HEK293 (cell line): ENCODE results near the gene HMSD.

Experiments used
- CTCF ChIA-PET: fragments of 350-600 bp; formaldehyde crosslinking; extraction: SDS; loops from one replicate; lab custom pipeline; 2021; ENCODE audit warnings: antibody characterized with exemption; lab: Yijun Ruan, JAX
- POLR2A ChIA-PET: fragments of 300-600 bp; formaldehyde crosslinking; extraction: SDS; loops from one replicate; lab custom pipeline; 2020; ENCODE audit warnings: antibody characterized with exemption, inconsistent platforms; lab: Yijun Ruan, JAX
- H3K27ac ChIP-seq: fragments of 200-500 bp; sonication (Bioruptor generic); 2 replicates; pipeline ENCODE4 v1.5.1; 2014; ENCODE audit warnings: low read depth, low read length, control low read depth, inconsistent platforms; ENCODE audit errors: extremely low read depth
- H3K36me3 ChIP-seq, 2 experiments: fragments of 200-500 bp in 1 of 2; sonication (Bioruptor generic) in 1 of 2; 1 replicate in 1 of 2; 2 replicates in 1 of 2; pipeline ENCODE4 v1.5.1; 2014 to 2017; ENCODE audit warnings: inconsistent platforms in 2 of 2, low read length in 2 of 2; ENCODE audit not compliant: control insufficient read depth in 2 of 2, insufficient read depth in 1 of 2
- H3K4me1 ChIP-seq: fragments of 200-500 bp; sonication (Bioruptor generic); 2 replicates; pipeline ENCODE4 v1.5.1; 2014; ENCODE audit warnings: mild to moderate bottlenecking, low read length, inconsistent platforms; ENCODE audit not compliant: control insufficient read depth, insufficient read depth
- H3K4me3 ChIP-seq: 2 replicates; pipeline ENCODE4 v1.5.1; 2011; ENCODE audit warnings: low read depth, mild to moderate bottlenecking, control low read depth, low read length, moderate library complexity
- H3K9me3 ChIP-seq: fragments of 200-500 bp; sonication (Bioruptor generic); 2 replicates; pipeline ENCODE4 v1.5.1; 2014; ENCODE audit warnings: low read depth, low read length, inconsistent platforms; ENCODE audit not compliant: control insufficient read depth, insufficient read depth
- BCL11A ChIP-seq: fragments of 450-650 bp; formaldehyde crosslinking; IDR thresholded peaks from 2 replicates; pipeline ENCODE4 v1.5.1; 2016; ENCODE audit warnings: low read depth, missing biosample characterization, missing genetic modification characterization
- BCL6B ChIP-seq: fragments of 450-650 bp; formaldehyde crosslinking; IDR thresholded peaks from 2 replicates; pipeline ENCODE4 v1.5.1; 2017; ENCODE audit warnings: missing biosample characterization, missing genetic modification characterization
- HOXA7 ChIP-seq: sonication (generic); formaldehyde crosslinking; IDR thresholded peaks from 2 replicates; pipeline ENCODE4 v1.8.1; 2022; ENCODE audit warnings: missing genetic modification reagents, borderline replicate concordance
- PRDM1 ChIP-seq: fragments of 450-650 bp; formaldehyde crosslinking; IDR thresholded peaks from 2 replicates; pipeline ENCODE4; 2016; ENCODE audit warnings: missing biosample characterization, missing genetic modification characterization
- TRIM28 ChIP-seq: IDR thresholded peaks from 2 replicates; pipeline ENCODE4 v1.6.1; 2011; ENCODE audit warnings: low read length, control low read depth, borderline replicate concordance
- ZBTB7A ChIP-seq: fragments of 450-650 bp; formaldehyde crosslinking; IDR thresholded peaks from 2 replicates; pipeline ENCODE4 v1.5.1; 2016; ENCODE audit warnings: low read depth, missing biosample characterization, missing genetic modification characterization
- ZNF146 ChIP-seq: fragments of 450-650 bp; formaldehyde crosslinking; IDR thresholded peaks from 2 replicates; pipeline ENCODE4 v1.5.1; 2016; ENCODE audit warnings: missing biosample characterization, missing genetic modification characterization
- ZNF148 ChIP-seq: fragments of 450-650 bp; formaldehyde crosslinking; IDR thresholded peaks from 2 replicates; pipeline ENCODE4 v1.5.0; 2017; ENCODE audit warnings: missing biosample characterization, missing genetic modification characterization, borderline replicate concordance
- ZNF175 ChIP-seq: fragments of 450-650 bp; formaldehyde crosslinking; IDR thresholded peaks from 2 replicates; pipeline ENCODE4 v1.5.1; 2016; ENCODE audit warnings: missing biosample characterization, missing genetic modification characterization
- ZNF184 ChIP-seq: fragments of 450-650 bp; IDR thresholded peaks from 2 replicates; pipeline ENCODE4 v1.5.1; 2018; ENCODE audit warnings: missing biosample characterization, mild to moderate bottlenecking, missing genetic modification characterization
- ZNF221 ChIP-seq: fragments of 450-650 bp; formaldehyde crosslinking; IDR thresholded peaks from 2 replicates; pipeline ENCODE4 v1.5.1; 2017; ENCODE audit warnings: missing biosample characterization, missing genetic modification characterization, borderline replicate concordance
- ZNF24 ChIP-seq: fragments of 450-650 bp; formaldehyde crosslinking; IDR thresholded peaks from 2 replicates; pipeline ENCODE4 v1.5.1; 2016; ENCODE audit warnings: missing biosample characterization, missing genetic modification characterization
- ZNF274 ChIP-seq, 2 experiments: fragments of 200-500 bp in 1 of 2; fragments of 450-650 bp in 1 of 2; sonication (Bioruptor generic) in 1 of 2; formaldehyde crosslinking in 1 of 2; IDR thresholded peaks; 2 replicates each; pipeline versions ENCODE4 v1.5.1 to v1.6.1; 2014 to 2016; ENCODE audit warnings: borderline replicate concordance in 1 of 2, inconsistent platforms in 1 of 2, low read length in 1 of 2, missing biosample characterization in 1 of 2, missing genetic modification characterization in 1 of 2
- ZNF292 ChIP-seq: fragments of 450-650 bp; formaldehyde crosslinking; IDR thresholded peaks from 2 replicates; pipeline ENCODE4 v1.5.1; 2016; ENCODE audit warnings: low read depth, missing biosample characterization, missing genetic modification characterization, borderline replicate concordance
- ZNF341 ChIP-seq: fragments of 450-650 bp; formaldehyde crosslinking; IDR thresholded peaks from 2 replicates; pipeline ENCODE4; 2016; ENCODE audit warnings: low read depth, missing biosample characterization, missing genetic modification characterization
- ZNF366 ChIP-seq: fragments of 450-650 bp; formaldehyde crosslinking; conservative IDR thresholded peaks from 2 replicates; pipeline ENCODE4 v1.5.1; 2016; ENCODE audit warnings: missing biosample characterization, missing genetic modification characterization
- ZNF398 ChIP-seq: fragments of 450-650 bp; formaldehyde crosslinking; IDR thresholded peaks from 2 replicates; pipeline ENCODE4 v1.5.1; 2017; ENCODE audit warnings: missing biosample characterization, missing genetic modification characterization
- ZNF544 ChIP-seq: fragments of 450-650 bp; formaldehyde crosslinking; IDR thresholded peaks from 2 replicates; pipeline ENCODE4 v1.5.0; 2017; ENCODE audit warnings: missing biosample characterization, missing genetic modification characterization
- ZNF580 ChIP-seq: fragments of 450-650 bp; formaldehyde crosslinking; IDR thresholded peaks from 2 replicates; pipeline ENCODE4 v1.5.1; 2016; ENCODE audit warnings: missing biosample characterization, missing genetic modification characterization
- ZNF639 ChIP-seq: fragments of 450-650 bp; formaldehyde crosslinking; IDR thresholded peaks from 2 replicates; pipeline ENCODE4 v1.5.1; 2016; ENCODE audit warnings: missing biosample characterization, missing genetic modification characterization
- ZNF660 ChIP-seq: fragments of 450-650 bp; IDR thresholded peaks from 2 replicates; pipeline ENCODE4 v1.5.1; 2018; ENCODE audit warnings: missing biosample characterization, mild to moderate bottlenecking, missing genetic modification characterization
- ZNF677 ChIP-seq: fragments of 450-650 bp; IDR thresholded peaks from 2 replicates; pipeline ENCODE4 v1.5.0; 2018; ENCODE audit warnings: missing biosample characterization, mild to moderate bottlenecking, missing genetic modification characterization, moderate library complexity
- ZNF707 ChIP-seq: fragments of 450-650 bp; formaldehyde crosslinking; IDR thresholded peaks from 2 replicates; pipeline ENCODE4 v1.5.1; 2016; ENCODE audit warnings: missing biosample characterization, missing genetic modification characterization
- ZNF768 ChIP-seq: fragments of 450-650 bp; formaldehyde crosslinking; IDR thresholded peaks from 2 replicates; pipeline ENCODE4 v1.5.1; 2018; ENCODE audit warnings: missing biosample characterization, mild to moderate bottlenecking, missing genetic modification characterization

Gene HMSD

GRCh38 chr18:63970809-63971205 is 21.7 kb downstream of the HMSD start:
- H3K36me3 ChIP-seq: no peaks in the 10 kb centered on the region; a peak in 1 of 3 replicates
- POLR2A ChIA-PET: interaction anchor here (0.6 to 1.1 kb wide), 9 partner anchors 9 to 549 kb away, joined by 3 to 8 read pairs (median 4); partner anchors contain the start of gene VPS4B
- CTCF ChIA-PET: interaction anchor here (0.7 kb wide), 2 partner anchors 13 to 24 kb away, joined by 3 to 4 read pairs; no protein-coding TSS in a partner anchor

GRCh38 chr18:63971320-63972001 is 22.4 kb downstream of the HMSD start:
- POLR2A ChIA-PET: no interaction called here
- TF ChIP-seq ZNF146 (tag by site-specific recombination) (no peak), ZNF24 (tag by site-specific recombination) (no peak), ZNF639 (tag by site-specific recombination) (no peak), ZNF677 (tag by site-specific recombination) (no peak), BCL11A (tag by site-specific recombination) (no peak), TRIM28 (no peak), ZNF544 (no peak), HOXA7 (no peak)
- Histone ChIP-seq H3K27ac (peak overlapping the region; percentile 94), H3K4me1 (peaks cover 9% of the 10 kb centered on the region; the same call in 1 of the 2 replicates), H3K4me3 (peak overlapping the region; percentile 76), H3K9me3 (no peaks in the 10 kb centered on the region), H3K36me3 (no peaks in the 10 kb centered on the region; a peak in 1 of 3 replicates)
- CTCF ChIA-PET: no interaction called here

More at GRCh38 chr18:63970809-63971205, 21.7 kb downstream of the HMSD start:
- Histone ChIP-seq H3K4me3 (peak overlapping the region; percentile 76), H3K27ac (peak overlapping the region; percentile 94), H3K4me1 (peaks cover 9% of the 10 kb centered on the region; the same call in 1 of the 2 replicates), H3K9me3 (no peaks in the 10 kb centered on the region)
- 0 out of 2 replicates have a peak, but pooled peaks have one; percentile 2 for TF ChIP-seq ZNF398 (tag by site-specific recombination)
- TF ChIP-seq ZNF184: no peak
- TF ChIP-seq ZNF341: peak; percentile 57
- peak; percentile 52; the same call in 1 of the 2 replicates for TF ChIP-seq ZBTB7A (tag by site-specific recombination)

GRCh38 chr18:63972002-63972376 is 22.9 kb downstream of the HMSD start:
- peaks cover 9% of the 10 kb centered on the region; the same call in 1 of the 2 replicates for H3K4me1 ChIP-seq
- POLR2A ChIA-PET: no interaction called here
- TF ChIP-seq ZNF366 (tag by site-specific recombination) (no peak), ZNF292 (tag by site-specific recombination) (no peak), ZNF580 (tag by site-specific recombination) (no peak), ZNF148 (tag by site-specific recombination) (no peak), BCL6B (tag by site-specific recombination) (no peak), ZNF707 (tag by site-specific recombination) (no peak), ZNF221 (tag by site-specific recombination) (no peak), ZNF660 (tag by site-specific recombination) (no peak), PRDM1 (tag by site-specific recombination) (no peak), ZNF175 (no peak), ZNF768 (no peak), ZNF274 (IDR thresholded peaks at IDR 0.05; ENCODE audit: low read length) (no peak), ZNF274 (tag by site-specific recombination; IDR thresholded peaks at IDR 0.05; ENCODE audit: borderline replicate concordance) (no peak)

More at GRCh38 chr18:63972002-63972376, 22.9 kb downstream of the HMSD start:
- Histone ChIP-seq H3K36me3 (no peaks in the 10 kb centered on the region; a peak in 1 of 3 replicates), H3K9me3 (no peaks in the 10 kb centered on the region), H3K27ac (no peak overlapping the region), H3K4me3 (no peak overlapping the region)
- CTCF ChIA-PET: interaction anchor here (1.0 kb wide), 1 partner anchor 9 kb away, joined by 3 read pairs; no protein-coding TSS in a partner anchor
